IPS-18a (cell line): ENCODE results near the gene LRRC71.

Experiments used
- H3K27ac ChIP-seq: one replicate; pipeline ENCODE4 v1.5.1; 2013; ENCODE audit warnings: low read length
- H3K27me3 ChIP-seq: one replicate; pipeline ENCODE4 v1.6.1; 2013; ENCODE audit warnings: mild to moderate bottlenecking, low read length; ENCODE audit not compliant: control insufficient read depth, insufficient read depth
- H3K36me3 ChIP-seq: one replicate; pipeline ENCODE4 v1.6.1; 2013; ENCODE audit warnings: low read depth, low read length; ENCODE audit not compliant: control insufficient read depth
- H3K4me1 ChIP-seq: one replicate; pipeline ENCODE4 v1.6.1; 2013; ENCODE audit warnings: low read depth, low read length; ENCODE audit not compliant: control insufficient read depth
- H3K4me3 ChIP-seq: one replicate; pipeline ENCODE4 v1.5.1; 2013; ENCODE audit warnings: low read length
- H3K9ac ChIP-seq: one replicate; pipeline ENCODE4 v1.6.1; 2013; ENCODE audit warnings: mild to moderate bottlenecking, low read length, moderate library complexity
- H3K9me3 ChIP-seq: one replicate; pipeline ENCODE4 v1.6.1; 2013; ENCODE audit warnings: low read depth, low read length; ENCODE audit not compliant: control insufficient read depth

Gene LRRC71

GRCh38 chr1:156944848-156945247 is 24.4 kb downstream of the LRRC71 start:
- H3K4me3 ChIP-seq = no peak overlapping the region

GRCh38 chr1:156945881-156946661 is 25.6 kb downstream of the LRRC71 start:
- Histone ChIP-seq H3K4me3 (no peak overlapping the region), H3K9ac (no peak overlapping the region), H3K9me3 (no peaks in the 10 kb centered on the region), H3K27ac (no peak overlapping the region), H3K27me3 (no peaks in the 10 kb centered on the region), H3K4me1 (no peaks in the 10 kb centered on the region), H3K36me3 (peaks cover 72% of the 10 kb centered on the region)

More at GRCh38 chr1:156944848-156945247, 24.4 kb downstream of the LRRC71 start:
- no peaks in the 10 kb centered on the region for H3K4me1 ChIP-seq
- peaks cover 75% of the 10 kb centered on the region for H3K36me3 ChIP-seq
- no peak overlapping the region for H3K27ac ChIP-seq
- no peaks in the 10 kb centered on the region for H3K9me3 ChIP-seq
- no peaks in the 10 kb centered on the region for H3K27me3 ChIP-seq
- no peak overlapping the region for H3K9ac ChIP-seq

- Histone ChIP-seq H3K36me3 (peaks cover 72% of the 10 kb centered on the region), H3K9ac (no peak overlapping the region), H3K9me3 (no peaks in the 10 kb centered on the region), H3K4me1 (no peaks in the 10 kb centered on the region), H3K27me3 (no peaks in the 10 kb centered on the region), H3K4me3 (no peak overlapping the region), H3K27ac (no peak overlapping the region)
Observed at GRCh38 chr1:156947127-156947526, 26.7 kb downstream of the LRRC71 start.

- Histone ChIP-seq H3K36me3 (peaks cover 73% of the 10 kb centered on the region), H3K4me1 (no peaks in the 10 kb centered on the region), H3K9me3 (no peaks in the 10 kb centered on the region), H3K9ac (no peak overlapping the region), H3K4me3 (no peak overlapping the region), H3K27ac (no peak overlapping the region), H3K27me3 (no peaks in the 10 kb centered on the region)
Observed at GRCh38 chr1:156947818-156948525, 27.5 kb downstream of the LRRC71 start.

- Histone ChIP-seq H3K27me3 (no peaks in the 10 kb centered on the region), H3K9ac (no peak overlapping the region), H3K36me3 (peaks cover 69% of the 10 kb centered on the region), H3K27ac (no peak overlapping the region), H3K9me3 (no peaks in the 10 kb centered on the region), H3K4me3 (no peak overlapping the region), H3K4me1 (no peaks in the 10 kb centered on the region)
Observed at GRCh38 chr1:156948708-156949107, 28.3 kb downstream of the LRRC71 start.

- no peaks in the 10 kb centered on the region for H3K27me3 ChIP-seq
- H3K4me1 ChIP-seq = no peaks in the 10 kb centered on the region
- no peak overlapping the region for H3K27ac ChIP-seq
- H3K4me3 ChIP-seq = no peak overlapping the region
- H3K9ac ChIP-seq = no peak overlapping the region
- no peaks in the 10 kb centered on the region for H3K9me3 ChIP-seq
- H3K36me3 ChIP-seq = peaks cover 64% of the 10 kb centered on the region
Observed at GRCh38 chr1:156949127-156949526, 28.7 kb downstream of the LRRC71 start.

GRCh38 chr1:156951371-156951770 is 30.9 kb downstream of the LRRC71 start:
- no peak overlapping the region for H3K9ac ChIP-seq
- H3K36me3 ChIP-seq = peaks cover 58% of the 10 kb centered on the region
- no peaks in the 10 kb centered on the region for H3K9me3 ChIP-seq
- no peak overlapping the region for H3K4me3 ChIP-seq
- H3K4me1 ChIP-seq = no peaks in the 10 kb centered on the region
- no peaks in the 10 kb centered on the region for H3K27me3 ChIP-seq
- no peak overlapping the region for H3K27ac ChIP-seq

GRCh38 chr1:156953571-156953970 is 33.1 kb downstream of the LRRC71 start:
- Histone ChIP-seq H3K36me3 (peaks cover 70% of the 10 kb centered on the region), H3K4me1 (no peaks in the 10 kb centered on the region), H3K27me3 (no peaks in the 10 kb centered on the region), H3K9me3 (no peaks in the 10 kb centered on the region), H3K27ac (no peak overlapping the region), H3K4me3 (no peak overlapping the region), H3K9ac (no peak overlapping the region)

GRCh38 chr1:156956333-156956732 is 35.9 kb downstream of the LRRC71 start:
- Histone ChIP-seq H3K27ac (no peak overlapping the region), H3K9me3 (no peaks in the 10 kb centered on the region), H3K27me3 (no peaks in the 10 kb centered on the region), H3K4me3 (no peak overlapping the region), H3K9ac (no peak overlapping the region), H3K36me3 (peaks cover 78% of the 10 kb centered on the region), H3K4me1 (no peaks in the 10 kb centered on the region)

- Histone ChIP-seq H3K36me3 (peaks cover 75% of the 10 kb centered on the region), H3K9me3 (no peaks in the 10 kb centered on the region), H3K4me1 (no peaks in the 10 kb centered on the region), H3K9ac (no peak overlapping the region), H3K27me3 (no peaks in the 10 kb centered on the region), H3K27ac (no peak overlapping the region), H3K4me3 (no peak overlapping the region)
Observed at GRCh38 chr1:156957634-156958033, 37.2 kb downstream of the LRRC71 start.

- no peak overlapping the region for H3K4me3 ChIP-seq
- H3K9ac ChIP-seq = no peak overlapping the region
- H3K36me3 ChIP-seq = peaks cover 73% of the 10 kb centered on the region
- no peak overlapping the region for H3K27ac ChIP-seq
- no peaks in the 10 kb centered on the region for H3K4me1 ChIP-seq
- no peaks in the 10 kb centered on the region for H3K9me3 ChIP-seq
- H3K27me3 ChIP-seq = no peaks in the 10 kb centered on the region
Observed at GRCh38 chr1:156958247-156958714, 37.8 kb downstream of the LRRC71 start.
